ENCODE measurements around the gene ATP1A1.

The ATP1A1 gene

GRCh38 chr1:116345843-116346242 lies 27.2 kb upstream of the ATP1A1 start:
- DNase-seq, result peak; percentile 72

DNA sequence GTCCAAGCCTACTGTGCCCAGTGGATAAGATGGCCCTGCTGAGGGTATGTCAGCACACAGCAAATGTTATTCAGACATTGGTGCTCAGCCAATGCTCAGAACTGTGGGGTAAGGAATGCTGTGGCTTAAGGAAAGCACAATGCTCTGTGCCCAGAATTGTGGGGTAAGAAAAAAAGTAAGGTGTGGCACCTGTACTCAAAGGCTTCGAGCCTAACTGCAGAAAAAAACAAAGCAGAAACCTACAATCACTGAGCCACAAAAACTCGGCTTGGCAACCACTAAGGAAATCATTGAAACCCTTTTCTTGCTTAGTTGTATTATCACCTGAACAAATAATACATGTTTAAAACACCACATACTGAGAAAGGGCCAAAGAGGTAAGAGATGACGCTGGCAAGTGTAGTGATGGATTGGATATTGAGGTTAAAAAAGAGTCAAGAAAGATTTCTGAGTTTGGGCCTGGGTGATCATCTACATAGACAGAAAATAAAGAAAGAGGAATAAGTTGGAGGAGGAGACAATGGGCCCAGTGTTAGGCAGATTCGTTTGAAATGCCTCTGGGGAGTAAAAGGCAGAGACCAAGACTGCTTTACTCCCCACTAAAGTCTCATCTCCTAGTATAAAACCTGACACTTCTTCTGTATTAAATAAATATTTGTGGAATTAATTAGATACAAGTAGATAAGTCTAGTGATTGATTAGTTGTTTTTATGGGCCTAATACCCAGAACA lies 25.9 kb upstream of the ATP1A1 start:
- peak; percentile 40 for DNase-seq

DNA sequence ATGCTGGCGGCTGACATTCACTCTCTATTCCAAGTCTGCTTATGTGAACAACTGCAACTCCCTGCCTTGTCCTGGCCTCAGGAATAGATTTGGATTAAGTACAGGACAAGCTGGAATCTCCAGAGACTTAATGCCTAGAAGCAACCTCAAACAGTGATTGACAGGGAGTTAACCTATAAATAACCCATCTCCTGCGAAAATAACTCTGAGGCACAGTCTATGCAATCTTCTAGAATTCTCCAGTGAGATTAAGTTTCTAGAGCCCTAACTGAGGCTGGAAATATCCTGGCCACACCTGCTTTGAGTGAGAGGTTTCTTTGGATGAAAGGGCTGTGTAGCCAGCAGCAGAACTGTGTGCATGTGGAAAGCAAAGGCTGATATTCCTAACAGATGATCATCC lies 25.3 kb upstream of the ATP1A1 start:
- no peak for DNase-seq

DNA sequence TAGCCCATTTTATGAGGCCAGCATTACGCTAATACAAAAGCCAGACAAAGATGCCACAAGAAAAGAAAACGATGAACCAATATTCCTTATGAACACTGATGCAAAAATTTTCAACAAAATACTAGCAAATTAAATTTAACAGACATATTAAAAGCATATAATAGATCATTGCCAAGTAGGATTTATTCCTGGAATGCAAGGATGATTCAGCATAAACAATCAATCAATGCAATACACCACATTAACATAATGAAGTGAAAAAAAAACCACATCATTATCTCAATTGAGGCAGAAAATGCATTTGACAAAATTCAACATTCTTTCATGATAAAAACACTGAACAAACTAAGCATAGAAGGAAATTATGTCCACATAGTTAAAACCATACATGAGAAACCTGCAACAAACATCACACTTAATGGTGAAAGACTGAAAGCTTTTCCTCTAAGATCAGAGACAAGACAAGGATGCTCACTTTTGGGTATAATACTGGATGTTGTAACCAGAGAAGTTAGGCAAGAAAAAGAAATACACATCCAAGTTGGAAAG lies 22.9 kb upstream of the ATP1A1 start:
- no peak for DNase-seq

DNA sequence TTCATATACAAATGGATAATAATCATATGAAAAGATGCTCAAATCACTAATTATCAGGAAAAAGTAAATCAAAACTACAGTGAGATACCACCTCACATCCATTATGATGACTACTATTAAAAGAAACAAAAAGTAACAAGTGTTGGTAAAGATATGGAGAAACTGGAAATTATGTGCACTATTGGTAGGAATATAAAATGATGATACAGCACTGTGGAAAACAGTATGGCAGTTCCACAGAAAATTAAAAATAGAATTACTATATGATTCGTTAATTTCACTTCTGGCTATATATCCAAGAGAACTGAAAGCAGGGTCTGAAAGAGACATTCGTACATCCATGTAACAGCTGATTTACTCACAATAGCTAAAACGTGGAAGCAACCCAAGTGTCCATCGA lies 21.1 kb upstream of the ATP1A1 start:
- no peak for DNase-seq

DNA sequence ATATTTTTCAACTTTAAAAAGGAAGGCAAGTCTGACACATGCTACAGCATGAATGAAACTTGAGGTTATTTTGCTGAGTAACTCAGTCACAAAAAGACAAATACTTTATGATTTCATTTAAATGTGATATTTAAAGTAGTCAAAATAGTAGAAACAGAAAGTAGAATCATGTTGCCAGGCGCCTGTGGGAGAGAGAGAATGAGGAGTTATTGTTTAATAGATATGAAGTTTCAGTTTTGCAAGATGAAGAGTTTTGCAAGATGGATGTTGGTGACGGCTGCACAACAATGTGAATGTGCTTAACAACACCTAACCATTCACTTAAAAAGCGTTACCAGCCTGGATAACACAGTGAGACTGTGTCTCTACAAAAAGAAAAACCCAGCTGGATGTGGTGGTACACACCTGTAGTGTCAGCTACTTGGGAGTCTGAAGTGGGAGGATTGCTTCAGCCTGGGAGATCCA lies 20.7 kb upstream of the ATP1A1 start:
- no peak for DNase-seq

DNA sequence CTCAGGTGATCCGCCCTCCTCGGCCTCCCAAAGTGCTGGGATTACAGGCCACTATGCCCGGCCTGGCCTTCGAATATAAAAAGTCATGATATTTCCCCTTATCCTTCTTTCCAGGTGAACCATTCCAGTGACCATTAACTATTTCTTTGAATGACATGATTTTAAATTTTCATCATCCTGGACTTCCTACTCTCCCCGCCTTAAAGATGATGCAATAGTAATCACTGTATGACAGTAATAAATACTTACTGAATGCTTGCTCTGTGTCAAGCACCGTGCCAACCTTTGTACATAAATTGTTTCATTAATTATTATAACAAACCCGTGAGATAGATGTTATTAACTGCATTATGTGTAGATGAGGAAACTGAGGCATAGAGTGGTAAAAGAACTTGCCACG lies 19.9 kb upstream of the ATP1A1 start:
- no peak for DNase-seq

DNA sequence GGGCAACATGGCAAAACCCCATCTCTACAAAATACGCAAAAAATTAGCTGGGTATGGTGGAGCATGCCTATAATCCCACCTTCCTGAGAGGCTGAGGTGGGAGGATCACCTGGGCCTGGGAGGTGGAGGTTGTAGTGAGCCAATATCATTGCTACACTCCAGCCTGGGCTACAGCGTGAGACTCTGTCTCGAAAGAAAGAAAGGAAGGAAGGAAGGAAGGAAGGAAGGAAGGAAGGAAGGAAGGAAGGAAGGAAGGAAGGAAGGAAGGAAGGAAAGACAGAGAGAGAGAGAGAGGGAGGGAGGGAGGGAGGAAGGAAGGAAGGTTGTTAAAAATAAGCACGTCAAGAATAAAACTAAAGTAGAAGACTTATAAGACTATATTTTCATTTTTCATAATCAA lies 17.0 kb upstream of the ATP1A1 start:
- DNase-seq, result no peak

DNA sequence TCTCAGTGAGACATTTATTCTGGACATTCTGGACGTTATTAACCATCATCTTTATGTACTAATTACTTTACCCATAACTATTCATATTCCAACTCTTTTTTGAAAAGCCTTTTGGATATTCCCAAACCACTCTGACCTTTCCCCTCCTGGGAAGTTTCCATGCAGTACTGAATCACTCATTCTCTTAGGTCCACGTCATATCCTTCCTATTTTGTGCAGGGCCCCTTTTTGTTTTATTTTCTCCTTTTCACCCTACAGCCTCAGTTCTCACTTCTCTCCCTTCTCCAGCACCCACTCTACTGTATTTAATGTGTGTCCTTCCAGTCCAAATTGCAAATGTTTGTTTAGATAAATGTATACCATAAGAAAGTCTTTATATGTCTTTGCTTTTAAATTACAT lies 16.4 kb upstream of the ATP1A1 start:
- DNase-seq, result no peak

DNA sequence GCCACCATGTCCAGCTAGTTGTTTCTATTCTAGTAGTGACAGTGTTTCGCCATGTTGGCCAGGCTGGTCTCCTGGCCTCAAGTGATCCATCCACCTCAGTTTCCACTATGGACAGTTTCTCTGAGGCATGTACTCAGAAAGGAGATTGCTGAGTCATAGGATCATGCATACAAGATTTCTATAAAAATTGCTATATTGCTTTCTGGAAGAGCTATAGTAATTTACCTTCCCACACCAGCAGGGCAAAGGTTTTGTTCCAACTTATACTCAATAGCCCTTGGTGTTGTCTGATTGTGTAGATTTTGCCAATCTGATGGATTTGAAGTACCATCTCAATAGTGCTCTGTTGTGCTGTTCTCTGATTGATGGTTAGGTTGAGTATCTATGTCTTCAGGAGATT lies 15.6 kb upstream of the ATP1A1 start:
- DNase-seq, result no peak

GRCh38 chr1:116359060-116359830 lies 13.8 kb upstream of the ATP1A1 start:
- DNase-seq, result no peak

- DNase-seq, result no peak
These were observed 13.2 kb upstream of the ATP1A1 start for GRCh38 chr1:116359871-116360270.

DNA sequence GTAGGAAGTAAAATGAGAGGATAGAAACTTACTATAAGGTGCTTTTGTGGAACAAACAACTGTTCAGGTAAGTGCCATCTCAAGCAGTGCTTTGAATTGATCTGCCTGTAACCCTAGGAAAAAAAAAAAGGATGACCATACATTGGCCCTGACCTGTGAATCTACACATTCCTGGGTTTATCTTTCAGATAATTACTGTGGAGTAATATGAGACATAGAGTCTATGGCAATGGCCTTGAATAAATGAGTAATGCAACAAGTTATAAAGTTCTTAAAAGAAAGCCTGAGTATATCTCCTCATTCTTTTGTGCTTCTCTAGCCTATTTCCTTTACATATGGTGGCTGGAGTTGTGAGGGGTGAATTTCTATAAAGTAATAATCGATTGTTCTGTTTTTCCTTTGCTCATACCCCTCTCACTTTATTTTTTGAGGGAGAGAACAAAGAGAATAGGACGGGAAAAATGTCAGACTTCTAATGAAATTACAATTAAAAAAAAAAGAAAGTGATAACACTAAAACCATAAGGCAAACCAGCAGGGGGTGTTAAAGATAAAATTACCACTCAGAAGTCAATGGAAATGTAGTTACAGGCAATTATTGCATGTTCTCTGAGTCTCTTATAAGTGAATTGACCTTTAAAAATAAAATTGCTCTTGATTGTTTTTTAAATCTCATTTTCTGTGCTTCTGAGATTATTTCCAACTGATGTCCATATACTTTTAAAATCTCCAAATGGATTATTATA lies 12.4 kb upstream of the ATP1A1 start:
- DNase-seq, result no peak

DNA sequence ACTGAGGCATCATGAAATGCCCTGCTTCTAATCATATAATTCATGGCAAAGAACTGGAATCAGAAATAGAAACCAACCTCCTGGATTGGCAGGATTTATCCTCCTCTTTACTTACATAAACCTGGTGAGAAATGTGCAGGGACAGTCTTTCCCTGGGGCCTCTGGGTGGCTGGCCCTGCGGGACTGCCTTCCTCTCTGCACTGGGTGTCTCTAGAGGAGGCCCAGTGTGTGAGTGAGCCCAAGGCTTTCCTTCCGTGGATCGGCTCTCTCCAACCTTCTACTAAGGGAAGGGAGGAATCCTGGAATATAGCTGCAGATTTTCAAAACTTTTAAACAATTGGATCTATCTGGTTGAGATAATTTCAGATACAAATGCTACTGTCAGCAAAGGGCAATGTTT lies 11.4 kb upstream of the ATP1A1 start:
- DNase-seq, result no peak

GRCh38 chr1:116362050-116362449 lies 11.0 kb upstream of the ATP1A1 start:
- no peak for DNase-seq

DNA sequence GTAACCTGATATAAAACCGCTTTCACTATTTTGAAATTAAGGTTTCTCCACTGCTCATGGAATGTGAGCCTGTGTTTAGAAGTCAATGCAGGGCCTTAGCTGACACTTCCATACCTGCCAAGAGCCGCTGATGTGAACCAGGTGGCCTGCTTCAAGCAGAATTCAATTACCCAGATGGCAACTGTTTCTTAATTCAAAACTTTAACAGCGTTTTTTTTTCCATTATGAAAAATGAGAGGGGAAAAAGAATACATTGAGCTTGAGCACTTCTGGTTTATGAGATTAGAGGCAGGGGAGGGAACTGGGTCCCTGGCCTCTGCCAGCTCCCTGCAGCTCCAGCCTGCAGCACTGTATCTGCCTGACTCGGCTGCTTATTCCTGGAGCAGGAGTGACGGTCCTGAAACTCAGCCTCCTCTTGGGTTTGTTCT lies 7.7 kb upstream of the ATP1A1 start:
- no peak for DNase-seq

DNA sequence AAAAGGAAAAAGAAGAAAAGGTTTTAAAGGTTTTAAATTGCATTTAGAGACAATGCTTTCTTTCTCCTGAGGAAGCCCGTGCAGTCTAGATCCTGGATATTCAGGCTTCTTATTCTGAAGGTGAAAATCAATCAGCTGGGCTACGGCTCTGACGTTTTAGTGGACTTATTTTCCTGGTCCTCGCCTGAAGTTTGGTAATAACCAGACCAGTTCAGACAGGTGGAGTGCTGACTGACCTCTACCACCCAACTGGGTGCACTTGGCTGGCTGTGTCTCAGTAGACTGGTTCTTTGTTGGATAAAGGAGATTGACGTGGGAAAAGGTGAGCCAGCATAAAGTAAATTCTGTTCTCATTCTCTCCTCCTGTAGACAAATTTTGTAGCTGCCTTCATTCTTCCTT lies 7.2 kb upstream of the ATP1A1 start:
- no peak for DNase-seq

- DNase-seq, result no peak
These were observed 5.6 kb upstream of the ATP1A1 start for GRCh38 chr1:116367256-116367945.

DNA sequence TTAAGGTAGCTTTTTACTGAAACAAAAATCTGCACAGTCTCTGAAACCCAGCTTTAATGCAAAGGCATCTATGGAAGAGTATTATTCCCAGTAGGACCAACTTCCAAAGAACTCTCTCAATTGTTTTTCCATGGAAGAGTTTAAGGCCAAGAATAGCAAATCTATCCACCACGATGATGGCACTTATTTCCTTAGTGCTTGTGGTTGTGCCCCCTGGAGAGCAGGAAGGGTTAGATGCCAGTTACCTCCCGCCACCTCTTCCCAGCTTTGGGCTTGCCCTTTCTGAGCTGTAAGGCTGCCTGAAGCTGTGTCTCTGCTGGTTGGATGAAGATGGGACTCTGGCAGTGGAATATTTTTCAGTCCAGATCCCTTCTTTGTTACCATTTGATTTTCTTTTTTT lies 4.8 kb upstream of the ATP1A1 start:
- DNase-seq, result no peak

DNA sequence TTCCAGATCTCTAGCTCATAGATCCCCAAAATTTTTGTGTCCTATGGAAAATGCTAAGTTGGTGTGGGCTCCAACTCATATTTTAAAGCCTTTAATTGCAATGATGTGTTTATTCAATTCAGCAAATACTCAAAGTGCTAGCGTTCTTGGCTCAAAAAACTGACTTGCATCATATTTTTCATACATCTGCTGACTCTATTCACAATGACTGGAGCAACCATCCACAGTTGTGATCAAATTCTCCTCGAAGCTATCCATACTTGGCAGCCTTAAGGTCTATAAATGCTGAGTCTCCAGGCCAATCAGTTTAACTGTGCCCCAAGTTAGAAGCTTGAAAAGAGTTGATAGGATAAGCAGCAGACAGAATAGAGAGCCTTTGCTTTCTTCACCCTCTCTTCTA lies 2.9 kb upstream of the ATP1A1 start:
- no peak for DNase-seq

- DNase-seq, result no peak
These were observed 1.3 kb upstream of the ATP1A1 start for GRCh38 chr1:116371752-116372151.

DNA sequence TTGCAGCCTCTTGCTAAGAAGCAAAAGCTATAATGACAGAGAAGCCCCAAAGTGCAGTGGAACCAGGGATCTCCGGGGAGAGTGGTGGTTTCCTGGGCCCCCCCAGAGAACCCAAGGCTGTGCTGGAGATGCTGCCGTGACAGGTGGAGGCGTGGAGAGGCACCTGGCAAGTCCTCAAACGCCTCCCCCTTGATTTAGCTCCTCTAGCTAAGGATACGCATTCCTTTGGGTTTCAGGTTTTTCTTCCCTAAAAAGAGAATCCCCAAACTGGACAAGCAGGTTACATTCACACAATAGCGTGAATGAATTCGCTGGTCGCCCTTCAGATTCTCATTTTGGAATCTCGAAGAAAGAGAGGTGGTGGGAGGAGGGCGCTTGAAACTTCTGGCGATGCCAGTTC lies 853 bp upstream of the ATP1A1 start:
- DNase-seq, result no peak
